ENCODE data around the gene SALL3. TPM values are rescaled to one million over a fixed set of nuclear protein-coding genes. Genes with fewer than 3 reads are reported as not detected.

The SALL3 gene
- total and polyA plus RNA-seq, 2 of the 4 experiments (the other 2 are of a cell fraction) = not detected

DNA sequence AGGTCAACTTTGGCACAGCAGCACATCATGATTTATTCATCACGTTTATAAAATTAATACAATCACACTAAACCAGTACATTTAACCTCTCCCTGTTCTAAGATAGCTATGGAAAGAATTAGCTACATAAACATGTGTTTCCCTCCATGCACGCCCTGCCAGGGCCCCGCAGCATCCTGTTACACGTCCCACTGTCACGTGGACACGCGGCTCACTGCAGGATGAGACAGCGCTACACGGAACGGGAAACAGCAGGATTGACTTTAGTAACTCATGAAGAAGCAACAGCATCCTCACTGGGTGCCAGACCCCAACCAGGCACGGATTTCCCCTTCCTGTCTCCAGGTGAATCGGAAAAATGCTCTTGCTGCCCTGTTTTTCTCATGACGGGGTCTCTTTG is 30.9 kb upstream of the SALL3 start:
- intact Hi-C loops (cut with micrococcal nuclease) (no loop called here), dilution Hi-C loops (cut with HindIII; ENCODE audit: low sequenced_read_pairs, unreplicated experiment) (no loop called here), in situ Hi-C loops (cut with MboI; ENCODE audit: low sequenced_read_pairs) (no loop called here)
- no peak overlapping the region for H3K18ac ChIP-seq (ENCODE audit: low read depth, low read length)
- no peaks in the 10 kb centered on the region for H3K79me1 ChIP-seq (ENCODE audit: low read depth in 1 of 2, low read length in 2 of 2)
- no peak overlapping the region for H2BK5ac ChIP-seq (ENCODE audit: low read depth, low read length, poor library complexity, severe bottlenecking)
- H3K4me1 ChIP-seq (ENCODE audit: control insufficient read depth, insufficient read depth, low read length) = no peaks in the 10 kb centered on the region
- no peak overlapping the region for H2AK9ac ChIP-seq (replicated peaks; ENCODE audit: low read depth, low read length, poor library complexity)
- no peaks in the 10 kb centered on the region for H4K20me1 ChIP-seq (ENCODE audit: insufficient read depth, low read length)
- no peak overlapping the region for H2AK5ac ChIP-seq (ENCODE audit: low read depth, low read length)
- H4K5ac ChIP-seq (ENCODE audit: low read depth, low read length) = no peak overlapping the region
- no peaks in the 10 kb centered on the region for H3K9me1 ChIP-seq (ENCODE audit: insufficient read depth, low read length)
- H2BK15ac ChIP-seq (ENCODE audit: low read depth, low read length) = no peak overlapping the region
- no peak overlapping the region for H3K27ac ChIP-seq (ENCODE audit: insufficient read depth, low read length)
- no peak overlapping the region for H3K9ac ChIP-seq (ENCODE audit: low read depth, low read length)
- ChIA-PET CTCF (no interaction called here), POLR2A (ENCODE audit: unreplicated experiment) (no interaction called here)
- WGBS, 2 experiments (ENCODE audit: extremely low coverage in 2 of 2, insufficient read length in 1 of 2) = 54% methylated on average over 12 of the region's 13 CpGs; no CpG with 5 or more reads in 1 of the 2 experiments
- BruUV-seq (replicated peaks) = no TSS peak
- no peak overlapping the region for H3K14ac ChIP-seq (replicated peaks; ENCODE audit: low read depth, low read length)
- no peak overlapping the region for H2BK120ac ChIP-seq (ENCODE audit: low read depth, low read length)
- no peak for DNase-seq
- no peaks in the 10 kb centered on the region for H3K36me3 ChIP-seq (ENCODE audit: control insufficient read depth, insufficient read depth, low read length)
- ATAC-seq (ENCODE audit: low read depth) = no peak
- H2AFZ ChIP-seq (replicated peaks; ENCODE audit: low read length, poor library complexity) = peak overlapping the region; percentile 43
- H4K8ac ChIP-seq (ENCODE audit: low read depth in 2 of 2, low read length in 2 of 2) = no peak overlapping the region
- peaks cover 46% of the 10 kb centered on the region for H3K9me3 ChIP-seq (ENCODE audit: control insufficient read depth, insufficient read depth, low read length)
- no peak overlapping the region for H4K91ac ChIP-seq (ENCODE audit: insufficient read depth, low read depth, low read length)
- no peak overlapping the region for H3K56ac ChIP-seq (ENCODE audit: extremely low read depth, insufficient read depth, low read length)
- H2BK20ac ChIP-seq (ENCODE audit: low read depth, low read length) = no peak overlapping the region
- no peak overlapping the region for H3K23ac ChIP-seq (ENCODE audit: low read depth, low read length)
- no peak for TF ChIP-seq CEBPB (IDR thresholded peaks at IDR 0.05; ENCODE audit: low read depth, low read length)
- no peak for TF ChIP-seq FOS (IDR thresholded peaks at IDR 0.05; ENCODE audit: low read depth, low read length)
- TF ChIP-seq POLR2A (IDR thresholded peaks at IDR 0.05; ENCODE audit: low read depth, low read length) = no peak
- TF ChIP-seq, protein P1, sequence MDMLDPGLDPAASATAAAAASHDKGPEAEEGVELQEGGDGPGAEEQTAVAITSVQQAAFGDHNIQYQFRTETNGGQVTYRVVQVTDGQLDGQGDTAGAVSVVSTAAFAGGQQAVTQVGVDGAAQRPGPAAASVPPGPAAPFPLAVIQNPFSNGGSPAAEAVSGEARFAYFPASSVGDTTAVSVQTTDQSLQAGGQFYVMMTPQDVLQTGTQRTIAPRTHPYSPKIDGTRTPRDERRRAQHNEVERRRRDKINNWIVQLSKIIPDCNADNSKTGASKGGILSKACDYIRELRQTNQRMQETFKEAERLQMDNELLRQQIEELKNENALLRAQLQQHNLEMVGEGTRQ (IDR thresholded peaks at IDR 0.05; ENCODE audit: low read depth, low read length) = no peak
- no peak for TF ChIP-seq MAZ (IDR thresholded peaks at IDR 0.05; ENCODE audit: borderline replicate concordance, low read depth, low read length)
- TF ChIP-seq MAFK (IDR thresholded peaks at IDR 0.05; ENCODE audit: low read depth, low read length) = no peak
- no peak for TF ChIP-seq CTCF (conservative IDR thresholded peaks at IDR 0.05; ENCODE audit: low read depth, low read length)
- no peak for TF ChIP-seq ELK1 (IDR thresholded peaks at IDR 0.05; ENCODE audit: borderline replicate concordance, low read depth, low read length)
- no peak for TF ChIP-seq RFX5 (IDR thresholded peaks at IDR 0.05; ENCODE audit: low read depth, low read length)
- no peak for TF ChIP-seq RAD21 (IDR thresholded peaks at IDR 0.05; ENCODE audit: low read length)
- TF ChIP-seq RCOR1 (IDR thresholded peaks at IDR 0.05; ENCODE audit: insufficient replicate concordance, low read length) = no peak
- TF ChIP-seq SMC3 (IDR thresholded peaks at IDR 0.05; ENCODE audit: low read depth, low read length) = no peak
- no peak for TF ChIP-seq BHLHE40 (IDR thresholded peaks at IDR 0.05; ENCODE audit: low read depth, low read length)
- TF ChIP-seq NFE2L2 (IDR thresholded peaks at IDR 0.05; ENCODE audit: low read depth, low read length) = no peak
- TF ChIP-seq MXI1 (IDR thresholded peaks at IDR 0.05; ENCODE audit: borderline replicate concordance, low read depth, low read length) = no peak
- no peak for TF ChIP-seq CHD1 (IDR thresholded peaks at IDR 0.05; ENCODE audit: low read depth, low read length)
- no peak overlapping the region for H3K4ac ChIP-seq (ENCODE audit: low read depth, low read length)
- no peaks in the 10 kb centered on the region for H3K27me3 ChIP-seq (ENCODE audit: control insufficient read depth, insufficient read depth, low read length)
- no peak overlapping the region for H3K4me2 ChIP-seq (ENCODE audit: low read depth, low read length)
- H3K4me3 ChIP-seq (ENCODE audit: insufficient read depth, low read depth, low read length) = no peak overlapping the region
